ENCODE data around the gene OBSCN.

Gene OBSCN

GRCh38 chr1:228364706-228365213 lies 156.9 kb downstream of the OBSCN start:
- H3K4me3 ChIP-seq (ENCODE audit: low read depth, low read length), result no peak overlapping the region
- no peaks in the 10 kb centered on the region for H3K36me3 ChIP-seq (replicated peaks)
- DNase-seq, result no peak
- no peak overlapping the region for H3K27ac ChIP-seq
- in situ Hi-C loops (cut with HindIII; ENCODE audit: low pct_ligation_motif_present, low sequenced_read_pairs), result no loop called here
- H3K27me3 ChIP-seq (replicated peaks), result no peaks in the 10 kb centered on the region
- TF ChIP-seq CTCF (IDR thresholded peaks at IDR 0.05; ENCODE audit: low read depth, low read length, missing control alignments), result no peak

GRCh38 chr1:228365271-228366061 lies 157.6 kb downstream of the OBSCN start:
- in situ Hi-C loops (cut with HindIII; ENCODE audit: low pct_ligation_motif_present, low sequenced_read_pairs), result no loop called here
- no peaks in the 10 kb centered on the region for H3K27me3 ChIP-seq (replicated peaks)
- no peak for TF ChIP-seq CTCF (IDR thresholded peaks at IDR 0.05; ENCODE audit: low read depth, low read length, missing control alignments)
- H3K27ac ChIP-seq, result no peak overlapping the region
- no peaks in the 10 kb centered on the region for H3K36me3 ChIP-seq (replicated peaks)
- H3K4me3 ChIP-seq (ENCODE audit: low read depth, low read length), result no peak overlapping the region
- DNase-seq, result no peak

DNA sequence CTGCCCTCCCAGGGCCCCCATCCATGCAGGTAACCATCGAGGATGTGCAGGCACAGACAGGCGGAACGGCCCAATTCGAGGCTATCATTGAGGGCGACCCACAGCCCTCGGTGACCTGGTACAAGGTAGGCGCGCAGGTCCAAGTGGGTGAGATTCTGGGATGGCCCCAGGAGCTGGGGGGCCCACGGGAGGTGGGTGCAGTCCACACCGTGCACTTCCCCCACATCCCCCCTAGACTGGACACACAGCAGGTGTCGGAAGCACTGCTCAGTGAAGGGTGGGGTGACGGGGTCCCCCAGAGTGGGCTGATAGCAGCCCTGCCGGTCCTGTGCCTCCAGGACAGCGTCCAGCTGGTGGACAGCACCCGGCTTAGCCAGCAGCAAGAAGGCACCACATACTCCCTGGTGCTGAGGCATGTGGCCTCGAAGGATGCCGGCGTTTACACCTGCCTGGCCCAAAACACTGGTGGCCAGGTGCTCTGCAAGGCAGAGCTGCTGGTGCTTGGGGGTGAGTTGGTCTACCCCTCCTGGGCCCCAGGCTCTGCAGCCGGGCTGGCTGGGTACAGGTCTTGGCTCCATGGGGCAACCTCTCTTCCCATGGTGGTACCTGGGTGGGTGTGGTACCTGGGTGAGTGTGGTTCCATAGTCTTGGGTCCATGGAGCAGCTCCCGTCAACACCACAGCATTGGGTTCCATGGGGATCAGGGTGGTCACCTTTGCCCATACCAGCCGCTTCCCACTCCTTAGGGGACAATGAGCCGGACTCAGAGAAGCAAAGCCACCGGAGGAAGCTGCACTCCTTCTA lies 158.4 kb downstream of the OBSCN start:
- Histone ChIP-seq H3K36me3 (replicated peaks) (no peaks in the 10 kb centered on the region), H3K27me3 (replicated peaks) (no peaks in the 10 kb centered on the region), H3K4me3 (ENCODE audit: low read depth, low read length) (no peak overlapping the region), H3K27ac (no peak overlapping the region)
- no peak for DNase-seq
- no peak for TF ChIP-seq CTCF (IDR thresholded peaks at IDR 0.05; ENCODE audit: low read depth, low read length, missing control alignments)
- in situ Hi-C loops (cut with HindIII; ENCODE audit: low pct_ligation_motif_present, low sequenced_read_pairs), result no loop called here

DNA sequence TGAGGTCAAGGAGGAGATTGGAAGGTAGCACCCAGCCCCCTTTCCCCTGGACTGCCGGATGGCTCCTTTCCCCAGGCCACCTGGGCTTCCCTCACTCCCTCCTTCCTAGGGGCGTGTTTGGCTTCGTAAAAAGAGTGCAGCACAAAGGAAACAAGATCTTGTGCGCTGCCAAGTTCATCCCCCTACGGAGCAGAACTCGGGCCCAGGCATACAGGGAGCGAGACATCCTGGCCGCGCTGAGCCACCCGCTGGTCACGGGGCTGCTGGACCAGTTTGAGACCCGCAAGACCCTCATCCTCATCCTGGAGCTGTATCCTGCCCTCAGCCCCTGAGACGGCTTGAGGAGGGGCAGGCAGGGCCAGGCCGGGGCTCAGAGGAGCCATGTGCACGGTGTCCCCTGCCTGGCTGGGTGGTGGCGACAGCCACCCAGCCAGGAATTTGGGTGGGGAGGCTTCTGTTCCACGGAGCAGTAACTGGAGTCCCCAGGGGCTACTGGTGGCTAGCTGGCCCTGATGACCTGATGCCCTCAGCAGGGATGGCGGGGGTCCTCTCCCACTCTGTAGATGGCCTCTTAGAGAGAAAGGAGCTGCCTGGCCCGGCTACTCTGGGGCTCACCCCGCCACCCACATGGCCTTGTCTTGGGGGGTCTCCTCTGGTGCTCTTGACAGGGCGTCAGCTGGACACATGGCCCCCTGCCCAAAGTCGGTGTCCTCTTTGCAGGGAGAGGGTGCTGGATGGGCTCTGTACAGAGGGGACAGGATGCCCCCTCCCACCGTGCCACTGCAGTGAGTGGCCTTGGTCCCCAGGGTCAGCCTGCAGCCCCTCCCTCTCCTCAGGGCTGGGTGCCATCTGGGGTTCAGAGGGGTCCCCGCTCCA lies 159.3 kb downstream of the OBSCN start:
- Histone ChIP-seq H3K36me3 (replicated peaks) (no peaks in the 10 kb centered on the region), H3K4me3 (ENCODE audit: low read depth, low read length) (no peak overlapping the region), H3K27me3 (replicated peaks) (no peaks in the 10 kb centered on the region), H3K27ac (no peak overlapping the region)
- no peak for TF ChIP-seq CTCF (IDR thresholded peaks at IDR 0.05; ENCODE audit: low read depth, low read length, missing control alignments)
- in situ Hi-C loops (cut with HindIII; ENCODE audit: low pct_ligation_motif_present, low sequenced_read_pairs), result no loop called here
- no peak for DNase-seq
